OCI-M1 (cell line): ENCODE measurements around the gene ISY1.
"Not testable (repeated sequence)": the region's sequence is repeated elsewhere in the genome, so short reads cannot be mapped to it uniquely, and the experiment has no call there.

ENCODE experiments used
- DNase-seq: peaks from one replicate; lab custom pipeline; 2025; lab: John Stamatoyannopoulos, UW

Gene ISY1

GRCh38 chr3:129120254-129121004 is 40.4 kb downstream of the ISY1 start:
- DNase-seq: peak; percentile 97

GRCh38 chr3:129119365-129120100 is 41.3 kb downstream of the ISY1 start:
- DNase-seq: peak; percentile 30

GRCh38 chr3:129118745-129119144 is 42.1 kb downstream of the ISY1 start:
- no peak for DNase-seq

GRCh38 chr3:129117134-129117533 is 43.7 kb downstream of the ISY1 start:
- DNase-seq: no peak

- DNase-seq: peak; percentile 57
Observed at GRCh38 chr3:129116482-129116946, 44.3 kb downstream of the ISY1 start.

- DNase-seq: no peak
Observed at GRCh38 chr3:129114455-129114854, 46.4 kb downstream of the ISY1 start.

GRCh38 chr3:129112308-129113052 is 48.4 kb downstream of the ISY1 start:
- DNase-seq: peak; percentile 87

- not testable (repeated sequence) for DNase-seq
Observed at GRCh38 chr3:129111076-129111780, 49.6 kb downstream of the ISY1 start.

GRCh38 chr3:129107793-129108192 is 53.1 kb downstream of the ISY1 start:
- no peak for DNase-seq

GRCh38 chr3:129106866-129107565 is 53.8 kb downstream of the ISY1 start:
- no peak for DNase-seq

- DNase-seq: no peak
Observed at GRCh38 chr3:129106320-129106719, 54.5 kb downstream of the ISY1 start.

- DNase-seq: no peak
Observed at GRCh38 chr3:129105862-129106261, 55.0 kb downstream of the ISY1 start.

GRCh38 chr3:129104498-129105079 is 56.3 kb downstream of the ISY1 start:
- no peak for DNase-seq

GRCh38 chr3:129104051-129104450 is 56.8 kb downstream of the ISY1 start:
- DNase-seq: no peak

- no peak for DNase-seq
Observed at GRCh38 chr3:129103296-129103695, 57.6 kb downstream of the ISY1 start.

- peak; percentile 19 for DNase-seq
Observed at GRCh38 chr3:129101370-129102138, 59.3 kb downstream of the ISY1 start.

- no peak for DNase-seq
Observed at GRCh38 chr3:129100274-129100673, 60.6 kb downstream of the ISY1 start.

- no peak for DNase-seq
Observed at GRCh38 chr3:129095285-129095684, 65.6 kb downstream of the ISY1 start.

- DNase-seq: not testable (repeated sequence)
Observed at GRCh38 chr3:129088312-129088711, 72.6 kb downstream of the ISY1 start.

- DNase-seq: peak; percentile 68
Observed at GRCh38 chr3:129087904-129088303, 73.0 kb downstream of the ISY1 start.
